Measurements from ENCODE around the gene SERTAD1. TPM values are rescaled to one million over a fixed set of nuclear protein-coding genes. Genes with fewer than 3 reads are reported as not detected.
A peak's percentile ranks its signal among the peaks of the same experiment; 100 is the strongest.
"Not testable (repeated sequence)": the region's sequence is repeated elsewhere in the genome, so short reads cannot be mapped to it uniquely, and the experiment has no call there.

SERTAD1 gene
- total RNA-seq, 1 donor from 2014 or later: 17.6 TPM

- Histone ChIP-seq H3K36me3 (peaks cover 40% of the 10 kb centered on the region), H3K27ac (peak overlapping the region; percentile 84), H3K4me3 (peak overlapping the region; percentile 63), H3K27me3 (ENCODE audit: low read depth) (no peaks in the 10 kb centered on the region), H3K9me3 (no peaks in the 10 kb centered on the region), H3K4me1 (peaks cover 29% of the 10 kb centered on the region)
- intact Hi-C loops (cut with DNase I): no loop called here
- no peak for TF ChIP-seq CTCF (IDR thresholded peaks at IDR 0.05)
- DNase-seq (peak; percentile 100), ATAC-seq (peak; percentile 92 to 95)
These were observed 17.6 kb upstream of the SERTAD1 start for GRCh38 chr19:40443131-40443999.

GRCh38 chr19:40442328-40443130, 16.7 kb upstream of the SERTAD1 start:
- DNase-seq (no peak), ATAC-seq (no peak)
- peak overlapping the region; percentile 84 for H3K27ac ChIP-seq
- intact Hi-C loops (cut with DNase I): no loop called here
- H3K27me3 ChIP-seq (ENCODE audit: low read depth): no peaks in the 10 kb centered on the region
- TF ChIP-seq CTCF (IDR thresholded peaks at IDR 0.05): no peak
- H3K4me1 ChIP-seq: peaks cover 29% of the 10 kb centered on the region
- no peaks in the 10 kb centered on the region for H3K9me3 ChIP-seq
- H3K36me3 ChIP-seq: peaks cover 32% of the 10 kb centered on the region
- H3K4me3 ChIP-seq: peak overlapping the region; percentile 63

GRCh38 chr19:40441719-40442253, 16.0 kb upstream of the SERTAD1 start:
- Histone ChIP-seq H3K4me3 (no peak overlapping the region), H3K36me3 (peaks cover 24% of the 10 kb centered on the region), H3K4me1 (peaks cover 29% of the 10 kb centered on the region), H3K27ac (no peak overlapping the region), H3K9me3 (no peaks in the 10 kb centered on the region), H3K27me3 (ENCODE audit: low read depth) (no peaks in the 10 kb centered on the region)
- no peak for DNase-seq
- no peak for TF ChIP-seq CTCF (IDR thresholded peaks at IDR 0.05)
- intact Hi-C loops (cut with DNase I): no loop called here
- no peak for ATAC-seq

GRCh38 chr19:40438284-40438683, 12.5 kb upstream of the SERTAD1 start:
- TF ChIP-seq CTCF (IDR thresholded peaks at IDR 0.05): no peak
- Histone ChIP-seq H3K36me3 (peaks cover 22% of the 10 kb centered on the region), H3K27me3 (ENCODE audit: low read depth) (no peaks in the 10 kb centered on the region), H3K9me3 (no peaks in the 10 kb centered on the region), H3K4me1 (peaks cover 33% of the 10 kb centered on the region), H3K27ac (no peak overlapping the region), H3K4me3 (no peak overlapping the region)
- DNase-seq: no peak
- no peak for ATAC-seq
- intact Hi-C loops (cut with DNase I): no loop called here

- intact Hi-C loops (cut with DNase I): no loop called here
- peak; percentile 93 for DNase-seq
These were observed 7.8 kb upstream of the SERTAD1 start for GRCh38 chr19:40433391-40434216.

GRCh38 chr19:40432760-40433159, 7.0 kb upstream of the SERTAD1 start:
- ATAC-seq; intact Hi-C loops (cut with DNase I); H3K36me3 ChIP-seq; H3K9me3 ChIP-seq; DNase-seq; H3K27me3 ChIP-seq (ENCODE audit: low read depth): not testable (repeated sequence)
- peak overlapping the region; percentile 94 for H3K27ac ChIP-seq
- H3K4me1 ChIP-seq: peaks cover 21% of the 10 kb centered on the region
- peak overlapping the region; percentile 53 for H3K4me3 ChIP-seq

More at GRCh38 chr19:40433391-40434216, 7.8 kb upstream of the SERTAD1 start:
- no peaks in the 10 kb centered on the region for H3K27me3 ChIP-seq (ENCODE audit: low read depth)
- no peaks in the 10 kb centered on the region for H3K36me3 ChIP-seq
- H3K4me1 ChIP-seq: peaks cover 21% of the 10 kb centered on the region
- peak overlapping the region; percentile 94 for H3K27ac ChIP-seq
- peak overlapping the region; percentile 53 for H3K4me3 ChIP-seq
- peak; percentile 99 for ATAC-seq
- H3K9me3 ChIP-seq: no peaks in the 10 kb centered on the region
- no peak for TF ChIP-seq CTCF (IDR thresholded peaks at IDR 0.05)
